Endometrial microvascular endothelial cells (primary cell): ENCODE data around the gene GBX1. TPM values are rescaled to one million over a fixed set of nuclear protein-coding genes. Genes with fewer than 3 reads are reported as not detected.

Experiments
- in situ Hi-C: cut with HindIII; loops from 2 replicates; pipeline ENCODE4 v1.10.0; 2017; ENCODE audit warnings: low sequenced_read_pairs, low pct_unique_long_range_greater_than_20kb; ENCODE audit errors: inconsistent ontology term
- total RNA-seq: library from RNA; depleted of rRNA; stranded (reverse); fragments of >200 nt; gene quantifications from one replicate; pipeline ENCODE4 v1.2.3, GENCODE V29; 2015; ENCODE audit errors: inconsistent ontology term

GBX1 gene
- total RNA-seq, 1 donor from 2014 or later: not detected

- in situ Hi-C loops: no loop called here
Measured at GRCh38 chr7:151132461-151133205, 34.9 kb downstream of the GBX1 start.

GRCh38 chr7:151131592-151132293 is 35.8 kb downstream of the GBX1 start:
- in situ Hi-C loops: no loop called here

- in situ Hi-C loops: no loop called here
Measured at GRCh38 chr7:151131224-151131591, 36.3 kb downstream of the GBX1 start.

GRCh38 chr7:151130741-151131157 is 36.7 kb downstream of the GBX1 start:
- in situ Hi-C loops: no loop called here

- in situ Hi-C loops: no loop called here
Measured at GRCh38 chr7:151129960-151130591, 37.4 kb downstream of the GBX1 start.

GRCh38 chr7:151129117-151129959 is 38.2 kb downstream of the GBX1 start:
- in situ Hi-C loops: no loop called here

GRCh38 chr7:151128716-151129115 is 38.8 kb downstream of the GBX1 start:
- in situ Hi-C loops: no loop called here

GRCh38 chr7:151128144-151128543 is 39.4 kb downstream of the GBX1 start:
- in situ Hi-C loops: no loop called here

GRCh38 chr7:151126491-151127137 is 40.9 kb downstream of the GBX1 start:
- in situ Hi-C loops: no loop called here

GRCh38 chr7:151125846-151126481 is 41.5 kb downstream of the GBX1 start:
- in situ Hi-C loops: no loop called here

GRCh38 chr7:151125470-151125845 is 42.0 kb downstream of the GBX1 start:
- in situ Hi-C loops: no loop called here

- in situ Hi-C loops: no loop called here
Measured at GRCh38 chr7:151124899-151125399, 42.5 kb downstream of the GBX1 start.

- in situ Hi-C loops: no loop called here
Measured at GRCh38 chr7:151124481-151124880, 43.0 kb downstream of the GBX1 start.

- in situ Hi-C loops: no loop called here
Measured at GRCh38 chr7:151123822-151124464, 43.6 kb downstream of the GBX1 start.

- in situ Hi-C loops: no loop called here
Measured at GRCh38 chr7:151123158-151123821, 44.2 kb downstream of the GBX1 start.

GRCh38 chr7:151122796-151123157 is 44.7 kb downstream of the GBX1 start:
- in situ Hi-C loops: no loop called here

GRCh38 chr7:151122276-151122675 is 45.2 kb downstream of the GBX1 start:
- in situ Hi-C loops: no loop called here
